ENCODE results near the gene GPR45.

- TF ChIP-seq USF2 (IDR thresholded peaks at IDR 0.05) (no peak), CTCF (IDR thresholded peaks at IDR 0.05) (no peak), FOSL2 (IDR thresholded peaks at IDR 0.05) (no peak), FOSL2 (CRISPR knock-in tag; IDR thresholded peaks at IDR 0.05) (no peak), HMGXB4 (CRISPR knock-in tag; IDR thresholded peaks at IDR 0.05; ENCODE audit: borderline replicate concordance) (no peak), HDAC2 (IDR thresholded peaks at IDR 0.05) (no peak), EP300 (IDR thresholded peaks at IDR 0.05) (no peak), EHF (CRISPR knock-in tag; IDR thresholded peaks at IDR 0.05) (no peak), SMC3 (IDR thresholded peaks at IDR 0.05) (no peak), GATA3 (IDR thresholded peaks at IDR 0.05; ENCODE audit: borderline replicate concordance) (no peak), POLR2A (IDR thresholded peaks at IDR 0.05; ENCODE audit: low read length) (no peak)
Measured at GRCh38 chr2:105237045-105237765, 4.3 kb upstream of the GPR45 start.

Data from A549 (cell line).